Stomach smooth muscle (tissue), 2 donors: ENCODE results near the gene ABCC10.

ENCODE experiments used
- H3K27ac ChIP-seq: one replicate; pipeline ENCODE4 v1.7.0; 2013; ENCODE audit warnings: mild to moderate bottlenecking, low read length, inconsistent platforms
- H3K27me3 ChIP-seq, 2 donors: one replicate each; pipeline ENCODE4 v1.7.0; 2013; ENCODE audit warnings: low read length in 2 of 2; ENCODE audit not compliant: insufficient read depth in 2 of 2, control insufficient read depth in 1 of 2
- H3K36me3 ChIP-seq, 2 donors: one replicate each; pipeline ENCODE4 v1.7.0; 2013; ENCODE audit warnings: low read length in 2 of 2; ENCODE audit not compliant: control insufficient read depth in 2 of 2, insufficient read depth in 2 of 2
- H3K4me1 ChIP-seq: one replicate; pipeline ENCODE4 v1.7.0; 2013; ENCODE audit warnings: low read length; ENCODE audit not compliant: control insufficient read depth, insufficient read depth
- H3K4me3 ChIP-seq, 2 donors: one replicate each; pipeline ENCODE4 v1.7.0; 2013; ENCODE audit warnings: low read length in 2 of 2
- H3K9ac ChIP-seq, 2 donors: one replicate each; pipeline ENCODE4 v1.7.0; 2013; ENCODE audit warnings: low read length in 2 of 2, mild to moderate bottlenecking in 1 of 2
- H3K9me3 ChIP-seq, 2 donors: one replicate each; pipeline ENCODE4 v1.7.0; 2013; ENCODE audit warnings: low read length in 2 of 2; ENCODE audit not compliant: control insufficient read depth in 2 of 2
- donor health status: healthy.
- donor health status: Pancreatic carcinoma.

ABCC10 gene

DNA sequence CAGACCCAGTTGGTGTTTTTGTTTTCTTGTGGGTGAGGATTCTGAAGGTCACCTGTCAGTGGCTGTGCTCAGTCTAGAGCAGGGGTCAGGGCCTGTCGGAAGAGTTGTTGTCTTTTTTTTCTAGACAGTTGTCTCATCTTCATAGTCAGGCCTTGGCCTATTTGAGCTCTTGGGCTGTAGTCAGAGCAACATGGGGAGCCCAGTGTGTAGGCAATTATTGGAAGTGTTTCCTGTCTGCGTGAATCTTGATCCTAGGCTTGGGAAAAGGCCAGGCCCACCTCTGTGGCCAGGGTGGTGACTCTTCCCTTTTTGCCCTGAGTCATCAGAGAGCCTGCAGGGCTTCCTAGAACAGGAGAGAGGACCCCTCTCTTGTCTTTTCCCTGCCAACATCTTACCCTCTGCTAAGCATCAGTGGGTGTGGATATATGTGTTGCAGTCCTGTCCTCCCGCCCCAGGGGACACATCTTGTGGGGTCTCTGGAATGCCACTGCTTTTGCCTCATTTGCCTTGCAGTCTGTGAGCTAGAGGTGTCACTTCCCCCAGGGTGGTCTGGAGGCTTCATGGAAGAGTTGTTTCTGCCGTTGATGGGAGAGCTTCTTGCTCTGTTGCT lies 61.4 kb downstream of the ABCC10 start:
- H3K9ac ChIP-seq = no peak overlapping the region
- no peaks in the 10 kb centered on the region for H3K27me3 ChIP-seq
- no peak overlapping the region for H3K27ac ChIP-seq
- H3K4me1 ChIP-seq = peaks cover 27% of the 10 kb centered on the region
- H3K36me3 ChIP-seq = peaks cover 0 to 10% of the 10 kb centered on the region in 2 donors
- H3K9me3 ChIP-seq = no peaks in the 10 kb centered on the region
- H3K4me3 ChIP-seq = no peak overlapping the region

DNA sequence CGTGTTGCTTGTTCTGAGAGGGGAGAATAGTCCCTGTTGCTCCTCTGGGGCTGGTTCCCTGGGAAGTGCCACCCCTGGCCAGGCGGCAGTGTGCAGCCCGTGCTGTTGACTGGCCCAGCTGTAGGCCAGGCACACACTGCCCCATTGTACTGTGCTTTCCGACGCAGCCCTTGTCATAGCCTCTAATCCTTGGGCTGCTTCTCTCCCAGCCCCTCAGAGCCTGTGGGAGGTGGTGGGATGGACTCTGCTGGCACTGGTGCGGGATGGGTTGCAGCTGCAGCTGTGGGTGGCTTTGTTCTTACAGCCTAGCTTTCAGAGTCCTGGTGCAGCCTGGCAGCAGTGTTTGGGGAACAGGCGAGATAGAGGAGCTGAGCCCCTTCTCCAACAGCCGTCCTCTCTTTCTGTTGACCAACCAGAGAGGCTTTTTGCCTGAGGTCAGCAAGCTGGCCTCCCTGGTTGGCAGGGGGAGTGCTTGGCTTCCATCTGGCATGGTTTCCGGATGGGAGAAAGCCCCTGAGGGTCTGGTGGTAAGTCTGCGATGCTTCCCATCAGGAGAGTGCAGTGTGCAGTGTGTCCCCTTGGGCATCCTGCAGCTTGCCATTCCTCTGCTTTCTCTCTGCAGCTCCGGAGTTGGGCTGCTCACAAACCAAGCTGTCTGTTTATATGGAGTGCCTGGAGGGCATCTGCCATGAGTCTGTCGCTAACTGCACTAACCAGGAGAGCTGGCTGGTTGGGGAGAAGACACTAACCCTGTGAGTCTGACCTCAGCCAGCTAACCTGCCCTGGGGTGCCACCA lies 62.1 kb downstream of the ABCC10 start:
- H3K27ac ChIP-seq = no peak overlapping the region
- H3K4me3 ChIP-seq = no peak overlapping the region
- H3K4me1 ChIP-seq = peaks cover 30% of the 10 kb centered on the region
- H3K9me3 ChIP-seq = no peaks in the 10 kb centered on the region
- H3K9ac ChIP-seq = no peak overlapping the region
- no peaks in the 10 kb centered on the region for H3K27me3 ChIP-seq
- peaks cover 0 to 10% of the 10 kb centered on the region in 2 donors for H3K36me3 ChIP-seq

DNA sequence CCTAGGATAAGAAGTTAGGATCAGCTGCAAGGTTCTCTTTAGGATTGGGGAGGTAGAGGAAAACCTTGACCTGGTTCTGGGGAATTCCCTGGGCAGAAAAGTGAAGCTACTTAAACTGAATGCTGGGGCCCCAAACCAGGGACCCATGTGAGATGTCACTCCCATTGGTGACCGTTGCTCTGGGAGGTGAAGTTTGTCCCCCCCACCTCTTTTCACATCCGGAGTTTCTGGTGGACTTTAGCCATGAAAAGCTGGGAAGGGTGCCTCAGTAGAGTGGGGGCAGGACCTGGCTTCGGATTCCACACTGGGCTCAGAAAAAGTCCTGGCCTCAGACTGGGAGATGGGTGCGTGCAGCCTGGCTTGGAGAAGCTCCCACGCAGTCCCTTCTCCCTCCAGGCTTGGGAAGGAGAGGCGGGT lies 63.2 kb downstream of the ABCC10 start:
- Histone ChIP-seq H3K4me3 (no peak overlapping the region), H3K36me3 (peaks cover 0 to 12% of the 10 kb centered on the region in 2 donors), H3K27ac (no peak overlapping the region), H3K27me3 (no peaks in the 10 kb centered on the region), H3K4me1 (peaks cover 30% of the 10 kb centered on the region), H3K9ac (no peak overlapping the region), H3K9me3 (no peaks in the 10 kb centered on the region)

DNA sequence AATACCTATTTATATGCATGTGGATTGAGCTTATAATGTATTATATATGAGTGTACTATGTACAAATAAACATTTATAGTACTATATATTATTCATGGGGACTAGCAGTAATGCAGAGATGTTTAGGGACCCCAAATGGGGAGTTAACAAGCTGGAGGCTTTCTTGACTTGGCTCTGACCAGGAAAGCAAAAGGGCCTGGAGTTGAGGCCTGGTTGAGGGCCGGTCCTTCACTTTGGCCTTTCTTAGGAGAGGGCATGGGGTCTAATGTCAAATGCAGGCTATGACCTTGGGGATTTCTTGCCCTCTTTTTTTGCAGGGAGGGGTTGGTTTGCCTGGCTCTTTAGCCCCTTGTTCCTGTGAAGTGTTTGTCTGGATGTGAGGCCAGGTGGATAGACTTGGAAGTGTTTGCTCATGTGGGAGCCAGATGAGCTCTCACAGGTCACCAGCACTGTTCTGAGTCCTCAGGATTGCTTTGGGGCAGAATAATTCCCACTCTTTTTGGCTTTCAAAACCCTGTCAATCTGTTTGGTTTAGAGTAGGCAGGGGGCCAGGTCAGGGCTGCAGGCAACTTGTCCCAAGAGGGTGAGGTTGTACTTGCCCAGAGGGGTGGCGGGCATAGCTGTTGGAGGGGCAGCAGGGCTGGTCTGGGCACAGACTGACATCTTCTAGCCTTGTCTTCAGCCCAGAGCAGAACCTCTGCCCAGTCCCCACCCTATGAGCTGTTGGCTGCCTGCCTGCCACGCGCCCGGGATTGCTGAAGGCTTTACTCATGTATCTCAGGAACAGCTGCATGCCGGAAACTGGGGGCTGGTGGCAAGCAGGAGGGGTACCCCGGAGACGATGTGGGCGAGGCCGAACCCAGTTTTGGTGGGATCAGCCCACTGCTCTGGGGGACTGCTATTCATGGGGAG lies 64.7 kb downstream of the ABCC10 start:
- Histone ChIP-seq H3K9me3 (no peaks in the 10 kb centered on the region), H3K27ac (no peak overlapping the region), H3K4me3 (peak overlapping the region in 1 of 2 donors; percentile 44), H3K27me3 (no peaks in the 10 kb centered on the region), H3K9ac (peak overlapping the region; percentile 14 to 21), H3K36me3 (peaks cover 0 to 7% of the 10 kb centered on the region in 2 donors), H3K4me1 (peaks cover 42% of the 10 kb centered on the region)

DNA sequence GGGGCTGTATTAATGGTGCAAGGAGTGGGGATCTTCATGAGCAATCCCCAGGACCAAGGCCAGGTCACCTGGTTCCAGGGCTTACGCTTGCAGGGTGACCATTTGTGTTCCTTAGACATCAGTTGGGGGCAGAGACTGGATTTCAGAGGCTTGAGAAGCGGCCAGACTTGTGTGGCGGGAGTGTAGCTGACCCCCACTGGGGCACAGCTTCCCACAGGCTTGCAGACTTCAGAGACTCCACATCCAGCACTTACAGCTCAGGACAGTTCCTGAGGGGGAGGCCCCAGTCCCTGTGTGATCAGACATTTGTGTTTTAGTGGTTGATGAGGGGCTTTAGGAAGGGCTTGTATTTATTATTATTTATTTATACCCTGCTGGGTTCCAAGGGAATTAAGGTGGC lies 65.3 kb downstream of the ABCC10 start:
- H3K4me3 ChIP-seq = peak overlapping the region in 1 of 2 donors; percentile 44
- H3K9ac ChIP-seq = no peak overlapping the region
- no peak overlapping the region for H3K27ac ChIP-seq
- H3K36me3 ChIP-seq = peaks cover 0 to 12% of the 10 kb centered on the region in 2 donors
- H3K4me1 ChIP-seq = peaks cover 44% of the 10 kb centered on the region
- no peaks in the 10 kb centered on the region for H3K27me3 ChIP-seq
- no peaks in the 10 kb centered on the region for H3K9me3 ChIP-seq

DNA sequence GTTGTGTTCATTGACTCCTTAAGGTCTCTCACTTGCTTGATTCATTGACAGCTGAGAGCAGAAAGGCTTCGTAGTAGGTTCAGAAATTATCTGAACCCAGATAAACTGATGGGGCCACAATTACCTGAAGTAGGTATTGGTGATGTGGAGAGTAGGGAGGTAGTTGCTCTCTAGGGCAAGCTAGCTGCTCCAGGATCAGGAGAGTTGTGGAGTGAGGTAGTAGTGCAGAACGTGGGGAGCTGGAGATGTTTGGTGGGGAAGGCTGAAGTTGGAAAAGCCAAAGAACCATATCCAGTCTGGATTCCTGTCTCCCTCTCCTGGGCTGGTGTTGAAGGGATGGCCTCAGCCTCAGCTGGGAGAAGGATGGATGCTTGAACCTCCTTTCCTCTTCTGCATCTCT lies 65.9 kb downstream of the ABCC10 start:
- Histone ChIP-seq H3K9me3 (no peaks in the 10 kb centered on the region), H3K9ac (no peak overlapping the region), H3K27ac (no peak overlapping the region), H3K36me3 (peaks cover 0 to 18% of the 10 kb centered on the region in 2 donors), H3K4me3 (no peak overlapping the region), H3K27me3 (no peaks in the 10 kb centered on the region), H3K4me1 (peaks cover 44% of the 10 kb centered on the region)

DNA sequence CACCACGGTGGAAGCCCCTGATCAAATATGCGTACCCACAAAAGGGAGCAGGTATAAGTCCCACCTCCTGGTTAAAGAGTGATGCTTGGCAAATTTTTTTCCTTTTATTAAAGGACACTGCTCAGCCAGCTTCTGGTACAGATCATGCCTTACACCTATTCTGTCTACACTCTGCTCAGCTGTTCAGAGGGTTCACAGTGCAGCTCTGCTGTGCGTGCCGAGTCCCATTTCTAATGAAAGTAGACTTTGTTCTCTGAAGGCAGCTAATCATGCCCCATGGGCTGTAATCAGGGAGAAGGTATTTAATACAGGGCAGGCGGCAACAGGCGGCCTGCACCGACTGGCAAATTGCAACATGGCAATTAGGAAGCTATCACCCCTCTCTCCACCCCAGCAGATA lies 66.5 kb downstream of the ABCC10 start:
- peaks cover 0 to 22% of the 10 kb centered on the region in 2 donors for H3K36me3 ChIP-seq
- H3K27me3 ChIP-seq = no peaks in the 10 kb centered on the region
- H3K27ac ChIP-seq = no peak overlapping the region
- peaks cover 41% of the 10 kb centered on the region for H3K4me1 ChIP-seq
- no peak overlapping the region for H3K9ac ChIP-seq
- no peaks in the 10 kb centered on the region for H3K9me3 ChIP-seq
- no peak overlapping the region for H3K4me3 ChIP-seq

DNA sequence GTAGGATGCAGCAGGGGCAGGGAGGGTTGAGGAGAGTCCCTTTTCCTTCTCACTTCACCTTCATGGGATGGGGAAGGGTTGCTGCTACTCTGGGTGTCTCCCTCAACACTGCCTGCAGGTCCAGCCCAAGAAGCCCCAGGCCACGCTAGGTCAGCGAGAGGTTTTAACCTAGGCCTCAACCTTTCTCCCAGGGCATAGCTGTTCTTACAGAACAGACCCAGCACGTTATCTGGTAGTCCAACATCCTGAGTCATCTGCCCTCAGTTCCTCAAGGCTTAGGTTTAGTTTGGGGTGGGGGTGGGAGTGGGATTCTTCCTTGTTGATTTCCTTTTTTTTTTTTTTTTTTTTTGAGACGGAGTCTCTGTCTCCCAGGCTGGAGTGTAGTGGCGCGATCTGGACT lies 67.0 kb downstream of the ABCC10 start:
- Histone ChIP-seq H3K4me1 (peaks cover 36% of the 10 kb centered on the region), H3K27ac (no peak overlapping the region), H3K27me3 (no peaks in the 10 kb centered on the region), H3K4me3 (no peak overlapping the region), H3K9me3 (no peaks in the 10 kb centered on the region), H3K9ac (no peak overlapping the region), H3K36me3 (peaks cover 4 to 24% of the 10 kb centered on the region in 2 donors)

DNA sequence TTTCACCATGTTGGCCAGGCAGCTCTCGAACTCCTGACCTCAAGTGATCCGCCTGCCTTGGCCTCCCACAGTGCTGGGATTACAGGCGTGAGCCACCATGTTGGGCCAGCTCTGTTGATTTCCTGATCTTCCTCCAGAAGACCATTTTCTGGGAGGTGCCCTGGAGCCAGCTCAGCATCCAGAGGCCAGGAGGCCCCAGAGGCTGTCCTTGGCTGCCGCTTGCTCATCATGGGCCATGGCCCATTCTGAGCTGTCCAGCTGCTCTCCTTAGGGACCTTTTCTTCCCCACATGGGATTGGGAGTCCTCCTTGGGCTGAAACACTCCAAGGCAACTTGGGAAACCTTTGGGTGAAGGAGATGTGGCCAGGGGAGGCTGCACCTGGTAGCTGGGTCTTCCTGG lies 67.4 kb downstream of the ABCC10 start:
- Histone ChIP-seq H3K27ac (no peak overlapping the region), H3K4me1 (peaks cover 37% of the 10 kb centered on the region), H3K36me3 (peaks cover 9 to 26% of the 10 kb centered on the region in 2 donors)

DNA sequence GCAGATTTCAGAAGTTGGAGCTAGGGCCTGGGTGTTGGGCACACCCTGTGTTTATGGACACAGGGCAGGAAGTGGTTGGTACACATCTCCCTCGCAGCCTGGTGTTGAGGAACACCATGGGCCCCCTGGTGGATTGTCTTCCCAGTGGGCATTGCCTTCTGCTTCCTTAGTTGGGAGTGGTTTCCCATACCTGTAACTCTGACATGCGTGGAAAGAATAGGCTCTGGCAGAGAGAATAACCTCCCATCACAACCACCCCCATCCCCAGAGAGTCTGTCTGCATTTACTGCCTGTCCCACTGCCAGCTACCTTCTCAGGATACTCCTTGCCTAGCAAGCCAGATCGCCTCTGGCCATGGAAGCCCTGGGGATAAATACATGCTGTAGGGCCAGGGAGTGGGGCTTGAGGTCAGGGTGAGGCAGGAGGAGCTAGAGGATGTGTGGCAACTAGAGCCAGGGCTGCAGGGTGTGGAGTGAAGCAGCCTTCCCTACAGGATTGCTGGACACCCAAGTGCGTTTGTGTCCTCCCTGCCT lies 68.1 kb downstream of the ABCC10 start:
- no peaks in the 10 kb centered on the region for H3K9me3 ChIP-seq

More for the DNA sequence above, 67.4 kb downstream of the ABCC10 start:
- no peak overlapping the region for H3K4me3 ChIP-seq
- no peaks in the 10 kb centered on the region for H3K9me3 ChIP-seq
- no peak overlapping the region for H3K9ac ChIP-seq
- H3K27me3 ChIP-seq = no peaks in the 10 kb centered on the region

More for the DNA sequence above, 68.1 kb downstream of the ABCC10 start:
- Histone ChIP-seq H3K36me3 (peaks cover 15 to 32% of the 10 kb centered on the region in 2 donors), H3K9ac (peak overlapping the region in 1 of 2 donors; percentile 42), H3K27ac (no peak overlapping the region), H3K4me3 (no peak overlapping the region), H3K4me1 (peaks cover 37% of the 10 kb centered on the region), H3K27me3 (no peaks in the 10 kb centered on the region)
